Measurements from ENCODE around the gene IQCB1.
"Not testable (repeated sequence)": the region's sequence is repeated elsewhere in the genome, so short reads cannot be mapped to it uniquely, and the experiment has no call there.

Gene IQCB1, protein sequence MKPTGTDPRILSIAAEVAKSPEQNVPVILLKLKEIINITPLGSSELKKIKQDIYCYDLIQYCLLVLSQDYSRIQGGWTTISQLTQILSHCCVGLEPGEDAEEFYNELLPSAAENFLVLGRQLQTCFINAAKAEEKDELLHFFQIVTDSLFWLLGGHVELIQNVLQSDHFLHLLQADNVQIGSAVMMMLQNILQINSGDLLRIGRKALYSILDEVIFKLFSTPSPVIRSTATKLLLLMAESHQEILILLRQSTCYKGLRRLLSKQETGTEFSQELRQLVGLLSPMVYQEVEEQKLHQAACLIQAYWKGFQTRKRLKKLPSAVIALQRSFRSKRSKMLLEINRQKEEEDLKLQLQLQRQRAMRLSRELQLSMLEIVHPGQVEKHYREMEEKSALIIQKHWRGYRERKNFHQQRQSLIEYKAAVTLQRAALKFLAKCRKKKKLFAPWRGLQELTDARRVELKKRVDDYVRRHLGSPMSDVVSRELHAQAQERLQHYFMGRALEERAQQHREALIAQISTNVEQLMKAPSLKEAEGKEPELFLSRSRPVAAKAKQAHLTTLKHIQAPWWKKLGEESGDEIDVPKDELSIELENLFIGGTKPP

DNA sequence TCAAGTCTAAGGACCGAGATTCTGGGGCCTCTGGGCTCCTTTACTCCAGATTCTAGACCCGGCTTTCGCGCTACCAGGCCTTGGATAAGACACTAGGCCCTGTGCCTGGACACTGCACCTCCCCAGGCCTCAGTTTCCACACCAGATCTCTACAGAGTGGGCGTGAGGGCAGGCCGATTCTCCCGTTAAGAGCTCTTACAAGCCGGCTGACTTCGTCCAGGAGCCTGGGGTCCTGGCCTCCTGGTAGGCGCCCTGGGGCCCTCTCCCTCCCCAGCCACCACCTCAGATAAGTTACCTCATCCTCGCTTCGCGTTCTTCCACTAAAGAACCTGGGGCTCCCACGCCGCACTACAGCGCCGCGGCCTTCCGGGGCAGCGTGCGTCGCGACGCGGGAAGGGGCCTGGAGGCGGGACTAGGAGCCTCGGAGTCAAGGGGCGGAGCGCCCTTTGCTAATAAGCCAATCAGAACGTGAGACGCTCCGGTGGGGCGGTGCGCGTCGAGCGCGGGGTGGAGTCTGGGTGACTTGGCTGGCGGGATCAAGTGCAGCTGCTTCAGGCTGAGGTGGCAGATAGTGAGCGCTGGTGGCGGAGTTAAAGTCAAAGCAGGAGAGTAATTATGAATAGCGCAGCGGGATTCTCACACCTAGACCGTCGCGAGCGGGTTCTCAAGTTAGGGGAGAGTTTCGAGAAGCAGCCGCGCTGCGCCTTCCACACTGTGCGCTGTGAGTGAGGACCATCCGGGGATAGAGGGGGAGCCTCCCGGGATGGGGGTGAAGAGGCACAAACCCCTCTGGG lies at the start of gene IQCB1, which contains the start of gene EAF2:
TSS of gene IQCB1 (minus strand) at position 390 of the 794 bp plus-strand sequence. CDS start 6,100 bp downstream, outside the sequence.
TSS of gene EAF2 (plus strand) at position 539 of the 794 bp plus-strand sequence. CDS start at position 616, 77 bp downstream.
- DNase-seq (ENCODE audit: low spot score): peak; percentile 96

DNA sequence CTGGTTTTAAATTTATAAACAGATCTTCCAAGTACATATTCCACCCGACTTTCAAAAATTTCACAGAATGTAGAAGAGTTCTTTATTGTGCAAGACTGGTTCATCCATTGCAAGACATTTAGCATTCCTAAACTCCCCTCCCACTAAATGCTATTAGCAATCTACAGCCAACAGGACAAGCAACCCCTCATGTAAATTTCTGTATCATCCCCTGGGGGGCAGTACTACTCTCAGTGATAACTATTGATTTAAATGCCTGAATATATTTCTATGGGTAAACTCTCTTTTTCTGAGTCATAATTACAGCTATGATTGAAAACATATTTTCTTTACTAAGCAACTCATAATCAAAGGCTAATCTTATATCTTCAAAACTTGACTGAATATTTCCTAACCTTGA lies 48.6 kb upstream of the IQCB1 start:
- peak; percentile 4 for DNase-seq (ENCODE audit: low spot score)

DNA sequence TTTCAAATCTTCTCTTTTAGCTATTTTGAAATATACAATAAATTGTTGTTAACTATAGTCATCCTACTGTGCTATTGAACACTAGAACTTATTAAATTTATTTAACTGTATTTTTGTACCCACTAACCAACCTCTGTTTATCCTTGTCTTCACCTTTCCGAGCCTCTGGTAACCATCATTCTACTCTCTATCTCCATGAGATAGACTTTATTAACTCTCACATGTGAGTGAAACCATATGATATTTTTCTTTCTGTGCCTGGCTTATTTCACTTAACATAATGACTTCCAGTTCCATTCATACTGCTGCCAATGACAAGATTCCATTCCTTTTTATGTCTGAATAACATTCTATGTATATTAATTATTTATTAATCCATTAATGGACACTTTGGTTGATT lies 43.6 kb upstream of the IQCB1 start:
- no peak for DNase-seq (ENCODE audit: low spot score)

DNA sequence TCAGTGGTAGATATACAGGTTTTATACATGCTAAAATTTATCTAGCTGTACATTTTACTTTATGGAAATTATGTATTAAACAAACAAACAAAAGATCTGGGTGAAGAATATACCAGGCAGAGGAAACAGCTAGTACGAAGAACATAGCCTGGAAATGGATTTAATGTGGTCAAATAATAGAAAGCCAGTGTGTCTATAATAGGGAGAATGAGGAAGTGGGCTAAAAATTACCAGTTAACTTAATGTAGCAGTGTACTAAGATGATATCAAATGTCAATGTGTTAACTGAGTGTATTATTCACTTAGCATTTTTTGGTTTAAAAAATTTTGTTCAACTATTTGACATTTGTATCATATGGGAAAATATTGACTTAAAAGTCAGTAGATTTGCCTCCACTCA lies 36.6 kb upstream of the IQCB1 start:
- no peak for DNase-seq (ENCODE audit: low spot score)

DNA sequence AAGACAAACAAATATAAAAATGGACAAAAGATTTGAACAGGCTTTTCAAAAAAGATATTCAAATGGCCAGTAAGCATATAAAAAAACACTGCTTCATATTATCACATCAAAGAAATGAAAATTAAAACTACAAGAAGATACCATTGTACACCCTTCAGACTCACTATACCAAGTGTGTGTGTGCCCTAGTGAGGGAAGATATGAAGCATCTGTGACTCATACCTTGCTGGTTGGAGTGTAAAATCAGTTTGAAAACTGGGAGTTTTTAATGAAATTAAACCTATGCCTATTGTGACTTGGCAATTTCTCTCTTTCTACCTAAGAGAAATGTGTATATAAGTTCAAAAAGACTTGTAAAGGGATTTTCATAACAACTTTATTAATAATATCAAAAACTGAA lies 35.9 kb upstream of the IQCB1 start:
- no peak for DNase-seq (ENCODE audit: low spot score)

DNA sequence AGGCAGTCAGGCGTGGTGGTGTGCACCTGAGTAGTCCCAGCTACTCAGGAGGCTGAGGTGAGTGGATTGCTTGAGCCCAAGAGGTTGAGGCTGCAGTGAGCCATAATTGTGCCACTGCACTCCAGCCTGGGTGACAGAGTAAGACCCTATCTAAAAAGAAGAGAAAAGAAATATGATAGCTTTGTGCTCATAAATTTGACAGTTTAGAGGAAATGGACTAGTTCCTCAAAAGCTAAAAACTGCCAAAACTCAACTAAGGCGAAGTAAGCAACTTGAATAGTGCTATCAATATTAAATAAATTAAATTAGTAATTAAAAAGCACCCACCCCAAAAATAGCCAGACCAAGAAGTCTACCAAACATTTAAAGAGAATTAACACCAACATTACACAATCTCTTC lies 34.9 kb upstream of the IQCB1 start:
- no peak for DNase-seq (ENCODE audit: low spot score)

DNA sequence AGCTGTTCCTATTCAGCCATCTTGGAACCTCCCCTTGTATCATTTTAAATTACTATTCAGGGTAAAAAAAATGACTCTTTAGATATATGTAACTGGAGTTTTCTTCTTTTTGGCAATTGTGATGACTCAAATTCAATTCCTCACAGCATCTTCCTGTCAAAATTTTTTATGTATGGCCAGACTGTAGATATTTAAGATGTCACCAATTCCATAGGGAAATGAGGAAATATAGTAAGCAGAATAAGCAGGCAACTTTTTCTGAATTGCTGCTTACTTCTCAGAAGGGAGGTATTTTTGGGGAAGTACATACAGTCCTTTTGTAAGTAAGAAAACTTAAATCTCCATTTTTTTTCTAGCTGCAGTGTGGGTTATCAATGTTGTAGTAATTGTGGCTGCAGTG lies 28.9 kb upstream of the IQCB1 start:
- no peak for DNase-seq (ENCODE audit: low spot score)

DNA sequence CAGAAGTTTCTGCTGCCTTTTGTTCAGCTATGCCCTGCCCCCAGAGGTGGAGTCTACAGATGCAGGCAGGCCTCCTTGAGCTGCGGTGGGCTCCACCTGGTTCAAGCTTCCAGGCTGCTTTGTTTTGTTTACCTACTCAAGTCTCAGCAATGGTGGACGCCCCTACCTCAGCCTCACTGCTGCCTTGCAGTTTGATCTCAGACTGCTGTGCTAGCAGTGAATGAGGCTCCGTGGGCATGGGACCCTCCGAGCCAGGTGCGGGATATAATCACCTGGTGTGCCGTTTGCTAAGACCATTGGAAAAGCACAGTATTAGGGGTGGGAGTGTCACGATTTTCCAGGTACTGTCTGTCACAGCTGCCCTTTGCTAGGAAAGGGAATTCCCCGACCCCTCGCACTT lies 28.4 kb upstream of the IQCB1 start:
- DNase-seq (ENCODE audit: low spot score): not testable (repeated sequence)

DNA sequence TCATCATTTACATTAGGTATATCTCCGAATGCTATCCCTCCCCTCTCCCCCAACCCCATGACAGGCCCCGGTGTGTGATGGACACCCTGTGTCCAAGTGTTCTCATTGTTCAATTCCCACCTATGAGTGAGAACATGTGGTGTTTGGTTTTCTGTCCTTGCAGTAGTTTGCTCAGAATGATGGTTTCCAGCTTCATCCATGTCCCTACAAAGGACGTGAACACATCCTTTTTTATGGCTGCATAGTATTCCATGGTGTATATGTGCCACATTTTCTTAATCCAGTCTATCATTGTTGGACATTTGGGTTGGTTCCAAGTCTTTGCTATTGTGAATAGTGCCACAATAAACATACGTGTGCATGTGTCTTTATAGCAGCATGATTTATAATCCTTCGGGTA lies 22.9 kb upstream of the IQCB1 start:
- DNase-seq (ENCODE audit: low spot score): not testable (repeated sequence)

DNA sequence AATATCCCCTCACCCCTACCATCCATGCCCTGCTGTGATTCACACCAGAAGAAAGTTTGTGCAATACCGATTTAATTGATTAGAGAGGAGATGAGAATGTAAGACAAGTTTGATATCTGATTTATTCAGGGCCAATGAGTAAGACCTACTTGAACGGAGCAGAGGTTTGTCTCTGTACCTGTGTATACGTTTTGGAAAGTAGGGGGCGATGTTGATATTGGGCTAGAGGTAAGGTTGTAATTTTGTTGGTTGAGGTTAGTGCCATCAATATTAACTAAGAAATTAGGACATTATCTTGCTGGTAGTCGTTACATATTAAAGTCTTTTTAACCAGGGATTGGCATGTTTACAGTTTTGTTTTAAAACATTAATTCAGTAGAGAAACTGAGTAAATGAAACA lies 20.7 kb upstream of the IQCB1 start:
- DNase-seq (ENCODE audit: low spot score): no peak

DNA sequence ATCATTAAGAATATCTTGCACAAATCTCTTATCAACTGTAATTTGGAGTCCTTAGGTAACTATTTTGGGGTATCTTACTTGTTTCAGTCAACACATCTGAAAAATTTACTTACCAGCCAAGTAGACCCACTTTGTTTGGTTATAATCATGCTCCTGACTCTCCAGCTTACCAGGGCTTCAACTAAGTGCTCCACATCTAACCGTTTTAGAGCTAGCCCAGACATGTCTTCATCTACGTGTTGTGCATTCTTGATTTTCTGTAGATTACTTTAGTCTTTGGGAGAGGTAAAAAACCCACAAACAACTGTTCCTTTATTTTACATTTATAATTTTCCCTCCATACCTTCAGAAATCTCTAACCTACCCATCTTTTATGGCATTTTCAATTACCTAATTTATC lies 17.4 kb upstream of the IQCB1 start:
- DNase-seq (ENCODE audit: low spot score): no peak

DNA sequence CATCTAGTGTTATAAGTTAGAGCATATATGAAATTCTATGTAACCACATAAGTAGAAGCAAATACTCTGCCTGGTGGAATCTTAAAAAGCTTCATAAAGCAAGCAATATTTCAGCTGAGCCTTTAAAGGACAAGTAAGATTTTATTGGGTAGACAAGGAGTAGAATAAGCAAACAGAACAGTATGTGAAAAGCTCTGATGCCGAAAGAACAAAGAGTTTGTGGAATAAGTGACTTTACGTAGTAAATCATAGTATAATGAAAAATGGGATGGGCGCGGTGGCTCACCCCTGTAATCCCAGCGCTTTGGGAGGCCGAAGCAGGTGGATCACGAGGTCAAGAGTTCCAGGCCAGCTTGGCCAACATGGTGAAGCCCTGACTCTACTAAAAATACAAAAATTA lies 10.0 kb upstream of the IQCB1 start:
- DNase-seq (ENCODE audit: low spot score): no peak

DNA sequence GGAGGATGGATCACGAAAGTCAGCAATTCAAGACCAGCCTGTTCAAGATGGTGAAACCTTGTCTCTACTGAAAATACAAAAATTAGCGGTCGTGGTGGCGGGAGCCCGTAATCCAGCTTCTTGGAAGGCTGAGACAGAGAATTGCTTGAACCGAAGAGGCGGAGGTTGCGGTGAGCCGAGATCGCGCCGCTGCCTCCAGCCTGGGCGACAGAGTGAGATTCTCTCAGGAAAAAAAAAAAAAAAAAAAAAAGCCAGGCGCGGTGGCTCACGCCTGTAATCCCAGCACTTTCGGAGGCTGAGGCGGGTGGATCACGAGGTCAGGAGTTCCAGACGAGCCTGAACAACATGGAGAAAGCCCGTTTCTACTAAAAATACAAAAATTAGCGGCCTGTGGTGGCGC lies 5.1 kb upstream of the IQCB1 start:
- DNase-seq (ENCODE audit: low spot score): no peak

DNA sequence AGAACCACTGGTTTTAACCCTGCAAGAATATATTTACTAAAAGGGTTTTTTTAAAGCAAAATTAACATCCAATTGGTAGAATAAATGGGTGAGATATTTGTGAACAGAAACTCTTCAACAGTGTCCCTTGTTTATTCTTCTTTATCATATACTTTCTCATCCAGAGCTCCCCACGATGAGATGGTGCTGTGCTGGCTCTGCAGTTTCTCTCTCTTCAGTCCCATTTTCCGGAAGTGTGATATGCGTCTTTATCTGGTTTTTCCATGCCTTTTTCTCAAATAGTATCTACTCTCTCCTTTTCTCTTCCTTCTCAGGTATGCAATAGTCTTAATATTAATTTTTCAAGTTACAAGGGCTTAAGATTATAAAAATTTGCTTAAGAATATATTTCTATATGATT lies 1.6 kb upstream of the IQCB1 start:
- DNase-seq (ENCODE audit: low spot score): no peak

DNA sequence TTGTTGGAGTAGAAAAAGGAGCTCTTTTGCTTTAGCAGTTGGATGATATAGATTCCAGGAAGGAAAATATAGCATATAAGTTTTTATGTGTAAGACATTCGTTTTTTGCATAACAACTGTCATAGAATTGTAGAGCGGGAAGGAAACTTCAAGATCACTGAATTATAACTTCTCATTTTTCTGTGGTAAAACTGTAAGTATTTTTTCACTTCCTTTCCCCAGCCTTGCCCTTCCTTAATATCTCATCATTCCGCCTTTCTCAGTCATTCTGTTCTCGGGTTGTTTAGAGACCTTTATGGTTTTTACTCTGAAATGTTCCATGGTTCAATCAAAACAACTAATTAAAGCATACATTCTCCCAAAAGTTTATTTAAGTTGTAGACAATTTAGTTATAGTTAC lies 1.2 kb upstream of the IQCB1 start:
- DNase-seq (ENCODE audit: low spot score): no peak

DNA sequence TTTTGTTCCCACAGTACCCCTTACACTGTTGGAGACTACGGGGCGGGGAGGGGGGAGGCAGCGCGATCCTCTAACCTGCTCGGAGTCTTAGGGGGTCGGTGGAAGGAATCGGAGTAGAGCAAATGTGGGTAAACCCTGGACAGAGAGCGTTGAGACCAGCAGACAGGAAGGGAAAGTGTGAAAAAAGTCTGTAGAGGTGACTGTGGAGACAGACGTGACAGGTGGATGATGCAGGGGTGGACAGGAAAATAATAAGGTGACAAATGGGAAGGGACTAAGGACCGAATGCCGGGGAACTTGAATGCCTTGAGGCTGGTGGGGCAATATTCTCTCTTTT lies 573 bp upstream of the IQCB1 start:
- peak; percentile 15 for DNase-seq (ENCODE audit: low spot score)

DNA sequence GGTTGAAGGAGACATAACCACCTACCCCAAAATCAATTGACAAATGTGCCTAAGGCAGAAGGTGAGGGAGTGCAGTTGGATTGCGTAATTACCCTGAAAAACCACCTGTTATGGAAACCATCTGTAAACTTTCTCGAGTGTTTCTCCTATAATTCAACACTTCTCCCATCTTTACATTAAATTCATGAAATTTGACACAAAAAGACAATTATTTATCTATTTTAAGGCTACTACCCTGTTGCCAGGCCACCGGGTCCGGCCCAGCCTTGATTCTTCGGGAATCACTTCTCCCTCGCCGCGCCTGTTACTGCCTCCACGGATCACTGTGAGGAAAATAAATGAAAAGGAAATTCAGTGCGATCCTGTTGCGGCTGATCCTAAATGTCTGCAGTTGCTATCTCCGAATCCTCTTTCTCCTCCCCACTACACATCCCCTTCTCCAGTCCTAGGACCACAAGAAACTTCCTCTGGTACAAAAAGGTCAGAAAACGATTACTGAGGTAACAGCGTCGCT lies 646 bp downstream of the IQCB1 start:
- DNase-seq (ENCODE audit: low spot score): no peak

DNA sequence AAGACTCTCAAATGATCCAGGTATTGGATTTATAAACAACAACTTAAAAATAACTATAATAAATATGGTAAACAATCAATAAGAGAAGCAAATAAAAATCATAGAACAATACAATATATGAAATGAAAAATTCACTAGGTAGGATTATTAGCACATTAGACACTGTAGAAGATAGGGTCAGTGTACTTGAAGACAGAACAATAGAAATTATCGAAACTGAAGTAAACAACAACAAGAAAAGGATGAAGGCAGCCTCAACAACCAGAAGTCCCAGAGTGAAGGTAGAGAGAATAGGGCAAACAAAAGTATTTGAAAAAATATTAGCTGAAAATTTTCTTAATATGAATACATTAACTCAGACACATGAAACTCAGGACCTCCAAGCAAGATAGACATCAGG lies 11.9 kb downstream of the IQCB1 start:
- no peak for DNase-seq (ENCODE audit: low spot score)

DNA sequence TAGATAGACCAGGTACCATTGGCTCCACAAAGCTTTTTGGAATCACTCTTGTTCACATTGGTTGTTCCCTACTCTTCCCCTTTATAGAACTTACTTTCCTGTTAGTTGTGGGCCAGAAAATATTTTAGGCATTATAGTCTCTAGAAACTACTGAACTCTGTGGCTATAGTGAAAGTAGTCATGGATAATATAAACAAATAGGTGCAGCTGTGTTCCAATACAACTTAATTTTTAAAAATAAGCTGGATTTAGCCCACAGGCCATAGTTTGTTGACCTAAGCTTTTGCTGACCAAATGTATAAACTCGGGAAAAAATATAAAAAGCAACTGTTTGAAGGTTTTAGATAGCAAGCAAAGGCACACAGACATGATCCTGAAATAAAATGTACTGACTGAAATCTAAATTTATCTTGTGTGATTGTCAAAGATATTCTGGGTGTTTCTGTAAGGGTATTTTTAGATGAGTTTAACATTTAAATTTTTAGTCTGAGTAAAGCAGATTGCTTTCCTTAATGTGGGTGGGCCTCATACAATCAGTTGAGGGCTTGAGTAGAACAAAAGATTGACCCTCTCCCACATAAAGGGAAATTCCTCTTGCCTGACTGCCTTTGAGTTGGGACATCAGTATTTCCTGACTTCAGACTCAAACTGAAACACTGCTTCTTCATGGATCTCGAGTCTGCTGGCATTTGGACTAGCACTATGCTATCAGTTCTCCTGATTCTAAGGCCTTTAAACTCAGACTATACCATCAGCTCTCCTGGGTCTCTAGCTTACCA lies 13.2 kb downstream of the IQCB1 start:
- no peak for DNase-seq (ENCODE audit: low spot score)

DNA sequence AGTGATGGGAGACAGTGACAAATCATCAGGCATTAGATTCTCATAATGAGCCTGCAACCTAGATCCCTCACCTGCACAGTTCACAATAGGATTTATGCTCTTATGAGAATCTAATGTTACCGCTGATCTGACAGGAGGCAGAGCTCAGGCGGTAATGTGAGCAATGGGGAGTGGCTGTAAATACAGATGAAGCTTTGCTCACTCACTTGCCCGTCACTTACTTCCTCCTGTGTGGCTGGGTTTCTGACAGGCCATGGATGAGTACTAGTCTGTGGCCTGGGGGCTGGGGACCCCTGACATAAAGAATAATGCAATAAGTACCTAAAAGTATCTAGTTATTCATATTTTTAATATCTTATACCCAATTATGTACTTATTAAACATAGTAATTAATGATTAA lies 15.6 kb downstream of the IQCB1 start:
- DNase-seq (ENCODE audit: low spot score): no peak

DNA sequence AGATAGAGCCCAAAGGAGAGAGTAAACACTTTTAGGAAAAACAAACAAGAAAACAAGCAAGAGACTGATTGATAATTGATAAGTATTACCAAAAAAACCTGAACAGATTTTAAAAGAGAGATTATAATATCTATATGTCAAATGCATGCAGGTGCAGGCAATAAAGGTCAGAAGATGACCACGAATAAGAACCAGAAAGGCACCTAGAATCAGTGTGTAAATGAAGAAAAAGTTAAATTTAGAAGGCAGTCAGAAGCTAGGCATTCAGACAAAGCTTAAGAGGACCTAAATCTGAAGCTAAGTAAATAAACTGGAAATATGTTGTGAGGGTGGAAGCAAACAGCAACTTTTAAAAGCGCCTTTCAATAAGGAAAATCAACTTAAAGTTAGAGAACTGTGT lies 16.3 kb downstream of the IQCB1 start:
- DNase-seq (ENCODE audit: low spot score): no peak

DNA sequence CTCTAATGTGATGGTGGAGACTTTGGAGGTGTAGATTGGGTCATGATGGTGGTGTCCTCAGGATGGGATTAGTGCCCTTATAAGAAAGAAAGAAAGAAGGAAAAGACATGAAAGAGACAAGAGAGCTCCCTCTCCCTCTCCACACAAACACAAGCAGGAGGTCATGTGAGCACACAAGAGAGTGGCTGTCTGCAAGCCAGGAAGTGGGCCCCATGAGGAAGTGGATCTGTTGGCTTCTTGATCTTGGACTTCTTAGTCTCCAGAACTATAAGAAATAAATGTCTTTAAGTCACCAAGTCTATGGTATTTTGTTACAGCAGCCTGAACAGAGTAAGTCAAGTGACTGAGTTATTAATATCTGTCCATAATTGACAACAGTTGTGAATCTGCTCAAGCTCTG lies 17.1 kb downstream of the IQCB1 start:
- DNase-seq (ENCODE audit: low spot score): no peak
